Measurements from ENCODE around the gene GUCY1A1. TPM values are rescaled to one million over a fixed set of nuclear protein-coding genes. Genes with fewer than 3 reads are reported as not detected.

The GUCY1A1 gene
- total and polyA plus RNA-seq, 5 experiments from 2014 or later: not detected

DNA sequence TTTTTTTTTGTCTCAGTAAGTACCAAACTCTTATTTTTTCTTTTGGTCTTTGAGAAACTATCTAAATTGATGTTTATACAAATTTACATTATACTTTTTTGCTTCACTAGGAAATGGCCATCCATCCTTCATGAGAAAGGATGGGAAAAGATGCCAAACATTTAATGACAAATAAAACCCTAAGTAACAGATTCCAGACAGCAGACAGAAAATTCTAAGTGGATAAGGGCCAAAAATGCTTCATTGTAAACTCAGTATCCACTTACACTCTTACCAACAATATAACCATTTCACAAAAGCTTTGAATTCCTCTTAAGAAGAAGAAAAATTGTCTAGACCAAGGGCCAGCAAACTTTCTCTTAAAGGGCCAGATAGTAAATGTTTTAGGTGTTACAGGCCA is 95.7 kb downstream of the GUCY1A1 start:
- ATAC-seq (no peak), DNase-seq (no peak)
- Mint-ChIP-seq H3K4me3 (no peak overlapping the region), H3K9me3 (peaks cover 0 to 2% (median 0%) of the 10 kb centered on the region in 9 donors), H3K36me3 (no peaks in the 10 kb centered on the region), H3K4me1 (peaks cover 0 to 10% (median 9%) of the 10 kb centered on the region in 4 donors), H3K27ac (no peak overlapping the region), H3K27me3 (peaks cover 14 to 47% (median 20%) of the 10 kb centered on the region in 5 donors)
- POLR2A ChIA-PET: no interaction called here

GRCh38 chr4:155763551-155763950 is 96.9 kb downstream of the GUCY1A1 start:
- Mint-ChIP-seq H3K9me3 (peaks cover 0 to 2% (median 0%) of the 10 kb centered on the region in 9 donors), H3K4me3 (no peak overlapping the region), H3K27me3 (peaks cover 7 to 37% (median 12%) of the 10 kb centered on the region in 5 donors), H3K27ac (no peak overlapping the region), H3K4me1 (peaks cover 0 to 8% (median 5%) of the 10 kb centered on the region in 4 donors), H3K36me3 (no peaks in the 10 kb centered on the region)
- ATAC-seq (no peak), DNase-seq (no peak)
- POLR2A ChIA-PET: no interaction called here

DNA sequence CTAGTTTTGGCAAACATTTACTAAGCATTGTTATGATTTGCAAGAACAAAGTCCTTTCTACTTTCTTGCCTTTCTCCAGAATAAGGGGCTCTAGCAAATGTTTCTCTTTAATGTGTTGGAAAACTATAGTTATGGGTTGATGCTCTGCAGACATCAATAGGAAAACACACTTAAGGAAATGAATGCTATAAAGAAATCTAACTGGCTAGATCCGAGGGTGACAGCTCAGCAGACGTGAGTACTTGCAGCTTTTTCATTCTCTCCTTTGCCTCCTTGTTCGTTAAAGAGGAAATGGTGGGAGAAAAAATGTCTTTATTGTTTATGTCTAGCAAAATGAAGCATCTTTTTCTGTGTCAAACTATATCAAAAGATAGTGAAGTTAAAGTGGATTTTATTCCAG is 98.5 kb downstream of the GUCY1A1 start:
- Mint-ChIP-seq H3K27ac (no peak overlapping the region), H3K9me3 (no peaks in the 10 kb centered on the region), H3K4me1 (peaks cover 0 to 9% (median 2%) of the 10 kb centered on the region in 4 donors), H3K27me3 (peaks cover 6 to 32% (median 13%) of the 10 kb centered on the region in 5 donors), H3K36me3 (no peaks in the 10 kb centered on the region), H3K4me3 (no peak overlapping the region)
- DNase-seq: no peak
- POLR2A ChIA-PET: no interaction called here
- ATAC-seq: no peak

DNA sequence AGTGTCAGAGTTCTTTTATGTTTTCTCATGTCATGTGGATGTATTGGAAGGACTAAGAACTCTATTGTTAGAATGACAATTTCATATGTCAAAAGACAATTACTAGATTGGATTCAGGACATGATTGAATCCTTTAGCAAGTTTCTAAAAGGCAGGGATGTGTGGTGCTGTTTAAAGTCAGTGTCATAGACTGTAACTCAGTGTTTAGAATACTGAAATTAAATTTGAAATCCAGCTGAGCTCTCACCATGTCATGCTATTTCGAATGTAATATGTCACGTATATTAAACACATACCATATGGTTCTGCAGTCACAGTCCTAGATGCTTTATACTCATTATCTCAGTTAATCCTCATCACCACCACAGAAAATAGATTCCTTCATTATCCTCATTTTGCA is 100.0 kb downstream of the GUCY1A1 start:
- ATAC-seq (no peak), DNase-seq (no peak)
- no peak overlapping the region for H3K4me3 Mint-ChIP-seq
- no peak overlapping the region for H3K27ac Mint-ChIP-seq
- no peaks in the 10 kb centered on the region for H3K36me3 Mint-ChIP-seq
- peaks cover 0 to 3% (median 0%) of the 10 kb centered on the region in 4 donors for H3K4me1 Mint-ChIP-seq
- POLR2A ChIA-PET: no interaction called here
- H3K27me3 Mint-ChIP-seq: peaks cover 0 to 24% (median 5%) of the 10 kb centered on the region in 5 donors
- H3K9me3 Mint-ChIP-seq: no peaks in the 10 kb centered on the region

DNA sequence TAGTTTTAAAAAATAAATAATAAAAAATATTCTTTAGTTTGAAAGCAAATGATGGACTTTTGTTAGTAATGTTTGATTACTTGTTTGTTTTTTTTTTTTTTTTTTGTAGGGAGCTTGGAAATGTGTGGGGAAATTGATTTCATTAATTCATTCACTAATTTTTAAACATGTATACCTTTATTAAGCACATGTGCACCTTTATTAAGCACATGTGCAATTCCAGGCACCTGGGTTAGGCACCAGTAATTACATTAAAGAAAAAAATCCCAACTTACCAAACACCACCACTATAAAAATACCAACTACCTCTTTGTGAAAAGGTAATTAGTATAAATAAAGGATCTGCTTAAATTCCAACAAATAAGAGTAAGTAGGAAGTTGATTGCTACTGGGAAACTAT is 101.7 kb downstream of the GUCY1A1 start:
- no peaks in the 10 kb centered on the region for H3K36me3 Mint-ChIP-seq
- no peak overlapping the region for H3K4me3 Mint-ChIP-seq
- no peak for ATAC-seq
- POLR2A ChIA-PET: no interaction called here
- no peak for DNase-seq
- H3K4me1 Mint-ChIP-seq: peaks cover 0 to 3% (median 0%) of the 10 kb centered on the region in 4 donors
- no peaks in the 10 kb centered on the region for H3K9me3 Mint-ChIP-seq
- H3K27me3 Mint-ChIP-seq: peaks cover 0 to 17% (median 3%) of the 10 kb centered on the region in 5 donors
- no peak overlapping the region for H3K27ac Mint-ChIP-seq

GRCh38 chr4:155769090-155769489 is 102.4 kb downstream of the GUCY1A1 start:
- Mint-ChIP-seq H3K9me3 (no peaks in the 10 kb centered on the region), H3K4me1 (peaks cover 0 to 3% (median 0%) of the 10 kb centered on the region in 4 donors), H3K4me3 (no peak overlapping the region), H3K27ac (no peak overlapping the region), H3K27me3 (peaks cover 0 to 10% (median 3%) of the 10 kb centered on the region in 5 donors), H3K36me3 (no peaks in the 10 kb centered on the region)
- ATAC-seq (no peak), DNase-seq (no peak)
- POLR2A ChIA-PET: no interaction called here

- DNase-seq: no peak
- H3K36me3 Mint-ChIP-seq: no peaks in the 10 kb centered on the region
- ATAC-seq: no peak
- no peak overlapping the region for H3K4me3 Mint-ChIP-seq
- H3K9me3 Mint-ChIP-seq: no peaks in the 10 kb centered on the region
- H3K4me1 Mint-ChIP-seq: peaks cover 0 to 3% (median 0%) of the 10 kb centered on the region in 4 donors
- POLR2A ChIA-PET: no interaction called here
- peaks cover 0 to 9% (median 0%) of the 10 kb centered on the region in 5 donors for H3K27me3 Mint-ChIP-seq
- no peak overlapping the region for H3K27ac Mint-ChIP-seq
Measured at GRCh38 chr4:155772459-155773195, 106.0 kb downstream of the GUCY1A1 start.

GRCh38 chr4:155773196-155773800 is 106.7 kb downstream of the GUCY1A1 start:
- POLR2A ChIA-PET: no interaction called here
- no peak for ATAC-seq
- Mint-ChIP-seq H3K27me3 (peaks cover 0 to 9% (median 0%) of the 10 kb centered on the region in 5 donors), H3K9me3 (no peaks in the 10 kb centered on the region), H3K4me1 (peaks cover 0 to 3% (median 0%) of the 10 kb centered on the region in 4 donors), H3K4me3 (no peak overlapping the region), H3K27ac (no peak overlapping the region), H3K36me3 (no peaks in the 10 kb centered on the region)
- no peak for DNase-seq

- POLR2A ChIA-PET: no interaction called here
- H3K27ac Mint-ChIP-seq: no peak overlapping the region
Measured at GRCh38 chr4:155774033-155774432, 107.4 kb downstream of the GUCY1A1 start.

GRCh38 chr4:155777971-155778735 is 111.5 kb downstream of the GUCY1A1 start:
- Mint-ChIP-seq H3K36me3 (no peaks in the 10 kb centered on the region), H3K27me3 (peaks cover 0 to 5% (median 2%) of the 10 kb centered on the region in 5 donors), H3K27ac (no peak overlapping the region), H3K9me3 (no peaks in the 10 kb centered on the region), H3K4me1 (no peaks in the 10 kb centered on the region), H3K4me3 (no peak overlapping the region)
- POLR2A ChIA-PET: no interaction called here
- ATAC-seq: no peak
- no peak for DNase-seq

More at GRCh38 chr4:155774033-155774432, 107.4 kb downstream of the GUCY1A1 start:
- DNase-seq (no peak), ATAC-seq (no peak)
- Mint-ChIP-seq H3K27me3 (peaks cover 0 to 5% (median 0%) of the 10 kb centered on the region in 5 donors), H3K4me1 (peaks cover 0 to under 1% (median 0%) of the 10 kb centered on the region in 4 donors), H3K36me3 (no peaks in the 10 kb centered on the region), H3K9me3 (no peaks in the 10 kb centered on the region), H3K4me3 (no peak overlapping the region)

- no peak for DNase-seq
- Mint-ChIP-seq H3K9me3 (no peaks in the 10 kb centered on the region), H3K4me3 (no peak overlapping the region), H3K4me1 (no peaks in the 10 kb centered on the region), H3K27me3 (peaks cover 0 to 2% (median 0%) of the 10 kb centered on the region in 5 donors), H3K27ac (no peak overlapping the region), H3K36me3 (no peaks in the 10 kb centered on the region)
- ATAC-seq: no peak
- POLR2A ChIA-PET: no interaction called here
Measured at GRCh38 chr4:155780775-155781174, 114.1 kb downstream of the GUCY1A1 start.

DNA sequence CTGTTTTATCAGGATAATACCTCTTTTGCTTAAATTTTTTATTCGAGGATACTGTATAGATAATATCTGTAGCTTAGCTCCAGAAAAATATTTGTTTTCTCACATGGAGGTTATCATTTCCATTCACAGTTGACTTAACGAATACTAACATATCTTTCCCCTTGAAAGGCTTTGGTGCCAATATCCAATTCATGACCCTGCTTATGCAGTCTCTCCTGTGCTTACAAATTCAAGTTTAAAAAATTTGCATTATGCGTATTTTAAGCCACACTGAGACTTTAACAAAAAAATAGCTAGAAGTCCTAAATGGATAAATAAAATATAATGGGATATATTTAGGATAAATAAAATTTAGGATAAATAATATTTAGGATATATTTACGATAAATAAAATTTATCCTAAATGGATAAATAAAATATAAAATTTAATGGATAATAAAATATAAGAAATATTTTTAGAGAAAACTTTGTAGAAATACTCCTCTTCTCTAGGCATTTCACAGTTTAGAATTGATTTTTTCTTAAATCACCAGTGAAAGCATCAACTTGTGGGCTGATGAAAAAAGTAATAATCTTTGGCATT is 114.7 kb downstream of the GUCY1A1 start:
- ATAC-seq: no peak
- peaks cover 0 to 2% (median 0%) of the 10 kb centered on the region in 5 donors for H3K27me3 Mint-ChIP-seq
- POLR2A ChIA-PET: no interaction called here
- no peak overlapping the region for H3K4me3 Mint-ChIP-seq
- no peaks in the 10 kb centered on the region for H3K4me1 Mint-ChIP-seq
- no peak overlapping the region for H3K27ac Mint-ChIP-seq
- no peaks in the 10 kb centered on the region for H3K36me3 Mint-ChIP-seq
- DNase-seq: no peak
- no peaks in the 10 kb centered on the region for H3K9me3 Mint-ChIP-seq

All from naive thymus-derived CD8-positive, alpha-beta T cell (primary cell).